ENCODE measurements around the gene USP36.

- TF ChIP-seq CTCF (IDR thresholded peaks at IDR 0.05; ENCODE audit: low read depth, low read length, poor library complexity, severe bottlenecking) (no peak), EZH2phosphoT487 (IDR thresholded peaks at IDR 0.05; ENCODE audit: borderline replicate concordance, low read length) (no peak)
Measured at GRCh38 chr17:78828470-78829185, 12.0 kb downstream of the USP36 start.
